ENCODE measurements around the gene GRID1.

GRCh38 chr10:86179961-86180360 lies 186.6 kb downstream of the GRID1 start:
- TF ChIP-seq CTCF (IDR thresholded peaks at IDR 0.05; ENCODE audit: insufficient read depth, low read depth, low read length) (no peak), EZH2 (IDR thresholded peaks at IDR 0.05; ENCODE audit: insufficient read depth, low read length) (no peak)
